ENCODE measurements around the gene PHC1.
"Not testable (repeated sequence)": the region's sequence is repeated elsewhere in the genome, so short reads cannot be mapped to it uniquely, and the experiment has no call there.

The PHC1 gene

DNA sequence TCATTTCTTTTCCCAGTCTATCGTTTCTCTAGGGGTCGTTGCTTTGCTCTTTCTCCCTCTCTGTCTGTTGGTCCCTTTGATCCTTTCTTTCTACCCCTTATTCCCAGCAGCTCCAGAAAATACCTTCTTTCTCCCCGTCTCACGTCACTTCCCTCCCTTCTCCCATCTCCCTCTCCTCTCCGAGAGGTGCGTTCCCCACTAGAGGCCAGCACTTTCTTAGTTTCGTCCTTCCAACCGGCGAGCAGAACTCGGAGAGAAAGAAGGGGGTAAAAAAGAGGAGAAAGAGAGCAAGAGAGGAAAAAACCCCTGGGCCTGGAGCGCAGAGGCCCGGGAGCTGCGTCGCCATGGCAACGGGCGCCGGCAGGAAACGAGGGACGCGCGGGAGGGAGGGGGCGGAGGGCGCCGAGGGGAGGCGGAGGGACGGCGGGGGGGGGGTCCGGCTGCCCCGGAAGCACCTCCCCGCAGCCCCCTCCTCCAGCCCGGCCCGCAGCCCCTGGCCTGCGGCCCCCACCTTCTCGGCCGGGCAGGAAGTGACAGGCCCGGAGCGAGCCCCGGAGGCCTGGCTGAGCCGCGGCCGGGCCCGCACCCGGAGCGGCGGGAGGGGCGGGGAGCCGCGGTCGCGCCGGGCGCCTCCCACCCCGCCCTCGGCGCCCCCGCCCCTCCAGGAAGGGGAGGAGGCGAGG, at the start of gene PHC1:
PHC1 (plus strand) TSS at position 477 of the 683 bp plus-strand sequence. CDS start 3,169 bp downstream, outside the sequence.
- DNase-seq, result peak; percentile 82

DNA sequence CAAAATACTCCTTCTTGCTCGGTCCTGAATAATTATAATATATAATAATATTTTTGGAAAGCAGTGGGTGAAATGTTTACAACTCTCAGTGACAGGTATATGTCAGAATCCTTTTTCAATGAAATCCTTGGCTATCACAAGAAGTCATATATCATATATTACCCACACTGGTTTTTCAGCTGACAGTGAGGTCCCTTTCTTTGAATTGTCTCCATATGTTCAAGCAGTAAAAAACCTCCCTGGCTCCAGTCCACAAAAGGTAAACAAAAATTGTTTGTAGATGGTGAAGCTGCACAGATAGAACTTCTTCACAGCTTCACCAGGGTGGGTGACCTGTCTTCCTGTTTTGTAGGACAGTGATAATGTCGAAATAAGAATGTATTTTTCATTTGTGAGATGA, 47.9 kb upstream of the PHC1 start:
- DNase-seq, result no peak

DNA sequence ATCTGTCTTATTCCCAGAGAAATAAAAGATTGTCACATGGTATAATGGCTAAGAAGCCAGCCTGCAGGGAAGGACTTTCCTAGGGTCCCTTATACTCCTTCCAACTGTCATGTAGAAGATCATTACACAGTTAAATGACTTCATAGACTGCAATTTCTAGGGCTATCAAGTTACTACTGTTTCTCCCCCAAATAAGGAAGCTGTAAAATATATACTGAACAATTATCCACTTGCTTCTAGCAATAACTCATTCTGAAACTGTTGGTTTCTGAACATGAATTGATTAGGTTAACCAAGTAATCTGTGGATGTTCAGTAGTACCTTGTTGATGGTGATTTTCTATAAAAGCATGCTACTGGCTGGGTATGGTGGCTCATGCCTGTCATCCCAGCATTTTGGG, 47.3 kb upstream of the PHC1 start:
- DNase-seq, result no peak

DNA sequence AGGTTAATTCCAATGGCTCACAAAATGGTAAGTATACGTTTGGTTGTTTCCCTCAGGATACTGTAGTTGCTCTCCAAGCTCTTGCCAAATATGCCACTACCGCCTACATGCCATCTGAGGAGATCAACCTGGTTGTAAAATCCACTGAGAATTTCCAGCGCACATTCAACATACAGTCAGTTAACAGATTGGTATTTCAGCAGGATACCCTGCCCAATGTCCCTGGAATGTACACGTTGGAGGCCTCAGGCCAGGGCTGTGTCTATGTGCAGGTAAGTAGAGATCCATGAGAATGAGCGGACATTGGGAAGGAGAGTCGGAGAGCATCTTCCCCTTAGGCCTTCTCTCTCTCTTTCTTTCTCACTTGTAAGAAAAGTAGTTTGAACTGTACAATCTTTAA, 46.5 kb upstream of the PHC1 start:
- DNase-seq, result no peak

DNA sequence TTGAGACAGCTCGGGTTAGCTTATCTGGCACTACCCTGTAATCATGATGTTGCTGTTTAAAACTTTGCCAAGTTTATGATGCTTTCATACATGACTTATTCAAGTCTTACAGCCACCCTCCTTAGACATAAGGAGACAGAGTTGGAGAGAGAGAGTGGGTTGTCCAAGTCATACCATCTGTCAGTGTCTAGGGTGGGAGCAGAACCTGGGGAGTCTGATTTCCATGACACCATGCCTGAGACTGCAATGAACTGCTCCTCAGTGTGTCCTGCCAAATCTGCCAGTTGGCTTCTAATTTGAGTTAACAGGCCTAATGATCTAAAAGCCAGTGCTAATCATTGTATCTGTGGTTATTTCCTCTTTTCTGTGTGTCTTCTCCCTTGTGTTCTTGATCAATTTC, 43.7 kb upstream of the PHC1 start:
- DNase-seq, result no peak

DNA sequence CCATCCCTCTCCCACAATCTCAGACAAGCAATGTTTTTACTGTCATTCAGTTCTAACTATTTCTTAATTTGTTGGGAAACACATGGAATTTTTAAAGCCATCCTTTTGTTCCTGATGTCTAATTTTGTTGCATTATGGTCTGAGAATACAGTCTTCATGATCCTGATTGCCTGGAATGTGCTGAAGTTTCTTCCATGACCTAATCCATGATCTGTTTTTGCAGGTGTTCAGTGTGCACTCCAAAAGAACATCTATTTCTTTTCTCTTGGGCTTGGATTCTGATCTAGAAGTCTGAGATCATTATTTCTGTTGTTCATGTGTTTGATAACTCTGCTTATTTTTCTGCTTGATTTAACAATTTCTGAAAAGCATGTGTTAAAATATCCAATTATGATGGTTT, 43.2 kb upstream of the PHC1 start:
- no peak for DNase-seq

DNA sequence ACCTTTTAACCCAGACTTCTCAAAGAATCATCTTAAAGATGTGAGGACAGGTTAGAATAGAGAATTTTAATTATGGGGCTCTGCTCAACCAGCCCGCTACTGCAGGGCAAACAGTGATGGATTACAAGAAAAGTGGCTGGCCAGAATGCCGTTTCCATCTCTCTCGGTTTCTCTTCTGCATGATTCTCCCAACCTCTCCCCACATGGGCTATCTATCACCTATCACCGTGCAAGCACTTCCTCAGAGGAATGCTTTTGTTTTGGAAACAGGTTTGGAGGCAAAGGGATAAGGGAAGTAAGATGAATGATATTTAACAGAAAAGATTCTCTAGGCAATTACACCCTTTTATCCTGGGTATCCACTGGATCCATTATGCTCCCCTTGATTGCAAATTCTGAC, 37.4 kb upstream of the PHC1 start:
- DNase-seq, result no peak

DNA sequence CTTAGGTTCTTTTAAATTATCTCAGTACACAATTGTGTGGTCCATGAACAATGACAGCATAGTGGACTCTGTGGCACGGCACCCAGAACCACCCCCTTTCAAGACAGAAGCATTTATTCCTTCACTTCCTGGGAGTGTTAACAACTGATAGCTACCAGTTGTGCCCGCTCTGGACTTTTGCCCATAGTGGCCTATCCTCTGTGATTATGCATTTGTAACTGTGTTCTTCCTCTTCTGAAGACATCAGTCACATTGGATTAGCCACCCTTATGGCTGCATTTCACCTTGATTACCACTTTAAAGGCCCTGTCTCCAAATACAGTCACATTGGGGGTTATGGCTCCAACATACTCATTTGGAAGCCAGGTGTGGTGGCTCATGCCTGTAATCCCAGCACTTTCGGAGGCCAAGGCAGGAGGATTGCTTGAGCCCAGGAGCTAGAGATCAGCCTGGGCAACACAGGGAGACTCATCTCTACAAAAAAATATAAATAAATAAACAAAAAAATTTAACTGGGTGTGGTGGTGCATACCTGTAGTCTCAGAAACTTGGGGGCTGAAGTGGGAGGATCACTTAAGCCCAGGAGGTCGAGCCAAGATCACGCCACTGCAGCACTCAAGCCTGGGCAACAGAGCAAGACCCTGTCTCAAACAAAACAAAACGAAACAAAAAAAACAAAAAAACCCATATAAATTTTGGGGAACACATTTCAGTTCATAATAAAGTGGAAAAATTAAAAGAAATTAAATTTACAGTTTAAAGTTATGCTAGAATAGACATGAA, 27.6 kb upstream of the PHC1 start:
- no peak for DNase-seq

DNA sequence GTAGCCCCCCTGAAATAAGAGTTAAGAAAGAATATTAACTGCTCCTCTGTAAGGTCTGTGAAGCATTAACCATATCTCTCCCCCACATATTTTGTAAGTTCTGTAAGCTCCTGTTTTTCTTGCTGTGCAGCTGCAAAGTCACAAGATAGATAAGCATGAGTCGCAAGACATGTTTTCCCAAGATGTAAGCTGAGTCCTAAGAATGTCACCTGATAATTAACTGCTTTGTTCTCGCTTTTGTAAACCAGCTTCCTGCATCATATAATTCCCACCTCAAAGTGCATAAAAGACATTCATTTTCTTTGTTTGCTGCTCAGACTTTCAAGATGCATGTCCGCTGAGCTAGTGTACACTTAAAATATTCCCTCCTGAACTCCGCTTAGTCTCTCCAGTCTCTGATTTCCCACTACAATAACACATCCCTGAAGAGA, 27.0 kb upstream of the PHC1 start:
- no peak for DNase-seq

DNA sequence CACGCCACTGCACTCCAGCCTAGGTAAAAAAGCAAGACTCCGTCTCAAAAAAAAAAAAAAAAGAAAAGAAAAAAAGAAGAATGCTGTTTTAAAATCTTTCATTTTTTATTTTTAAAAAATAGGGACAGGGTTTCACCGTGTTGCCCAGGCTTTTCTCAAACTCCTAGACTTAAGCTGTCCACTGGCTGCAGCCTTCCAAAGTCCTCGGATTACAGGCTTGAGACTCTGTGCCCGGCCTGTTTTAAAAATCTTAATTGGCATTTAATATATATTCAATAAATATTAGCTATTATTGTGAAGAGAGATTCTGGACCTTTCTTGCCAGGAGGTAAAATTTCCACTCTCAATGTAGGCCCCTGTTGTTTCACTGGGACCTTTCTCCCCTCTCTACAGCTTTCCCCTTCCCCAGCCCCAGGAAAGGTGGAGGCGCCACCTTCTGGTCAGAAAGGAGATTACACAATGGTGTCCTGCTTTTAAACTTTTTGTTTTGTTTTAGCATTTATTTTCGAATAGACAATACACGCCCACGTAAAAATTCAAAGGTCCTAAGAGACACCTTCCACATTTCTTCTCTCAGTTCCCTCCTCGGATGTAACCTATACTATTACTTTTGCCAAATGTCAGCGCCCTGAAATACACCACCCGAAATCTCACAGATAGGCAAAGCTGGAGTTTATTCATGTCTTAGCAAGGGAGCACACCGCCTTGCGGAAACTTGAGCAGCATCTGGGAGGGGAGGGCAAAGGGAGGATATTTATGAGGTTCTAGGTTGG, 23.8 kb upstream of the PHC1 start:
- DNase-seq, result peak; percentile 71

DNA sequence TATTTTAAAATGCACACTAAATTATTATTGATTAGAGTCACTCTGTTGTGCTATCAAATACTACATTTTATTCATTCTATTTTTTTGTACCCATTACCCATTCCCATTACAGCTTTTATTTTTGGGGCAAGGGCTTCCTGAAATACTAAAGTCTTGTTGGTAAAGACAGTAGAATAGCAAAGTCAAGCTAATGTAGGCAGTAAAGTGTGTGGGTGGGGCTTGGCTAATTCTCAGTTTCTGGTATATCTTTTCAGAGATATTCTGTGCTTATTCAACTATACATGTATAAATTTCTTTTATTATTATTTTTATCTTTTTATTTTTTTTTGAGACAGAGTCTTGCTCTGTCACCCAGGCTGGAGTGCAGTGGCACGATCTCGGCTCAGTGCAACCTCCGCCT, 22.3 kb upstream of the PHC1 start:
- DNase-seq, result no peak

DNA sequence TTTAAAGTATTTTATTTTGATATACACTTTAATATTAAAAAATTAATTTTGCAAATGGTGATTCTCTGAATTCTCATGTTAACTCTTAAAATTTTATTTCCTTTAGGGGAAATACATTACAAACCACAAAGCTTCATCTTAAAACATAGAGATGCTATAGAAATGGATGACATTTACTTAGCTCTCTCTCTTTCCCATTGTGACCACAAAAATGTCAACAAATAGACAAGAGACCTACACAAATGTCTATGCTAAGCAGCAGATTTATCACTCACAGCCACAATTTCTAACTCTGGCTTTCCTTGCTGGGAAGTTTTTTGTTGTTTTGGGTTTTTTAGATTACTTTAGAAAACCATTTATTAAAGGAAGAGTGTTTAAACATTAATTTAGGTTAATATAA, 19.9 kb upstream of the PHC1 start:
- no peak for DNase-seq

DNA sequence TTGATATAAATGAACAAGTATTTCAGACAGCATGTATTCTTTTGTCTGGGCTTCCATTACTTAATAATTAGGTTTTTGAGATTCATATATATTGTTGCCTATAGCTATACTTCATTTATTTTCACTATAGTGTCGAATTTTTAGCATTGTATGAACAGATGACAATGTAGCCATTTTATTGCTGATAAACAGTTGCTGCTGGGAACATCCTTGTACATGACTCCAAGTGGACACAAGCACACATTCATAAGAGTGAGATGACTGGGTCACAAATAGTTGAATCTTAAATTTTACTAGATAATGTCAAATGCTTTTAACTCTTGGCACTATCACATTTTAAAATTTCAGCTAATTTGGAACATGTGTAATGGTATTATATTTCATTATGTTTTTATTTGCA, 19.3 kb upstream of the PHC1 start:
- no peak for DNase-seq

DNA sequence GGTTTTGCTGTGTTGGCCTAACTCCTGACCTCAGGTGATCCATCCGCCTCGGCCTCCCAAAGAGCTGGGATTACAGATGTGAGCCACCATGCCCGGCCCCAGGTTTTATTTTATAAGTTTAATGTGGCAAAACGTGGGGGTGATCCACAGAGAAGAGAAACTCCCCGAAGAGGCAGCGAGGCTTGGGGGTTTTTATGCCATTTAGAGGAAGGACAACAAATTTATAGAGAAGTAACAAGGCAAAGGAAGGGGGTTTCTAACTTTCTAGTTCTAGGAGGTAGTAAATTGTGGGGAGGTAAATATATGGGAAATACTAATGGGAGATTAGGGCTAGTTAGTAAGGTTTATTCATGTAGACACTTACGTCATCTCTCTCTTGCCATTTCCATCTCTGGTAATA, 17.2 kb upstream of the PHC1 start:
- no peak for DNase-seq

DNA sequence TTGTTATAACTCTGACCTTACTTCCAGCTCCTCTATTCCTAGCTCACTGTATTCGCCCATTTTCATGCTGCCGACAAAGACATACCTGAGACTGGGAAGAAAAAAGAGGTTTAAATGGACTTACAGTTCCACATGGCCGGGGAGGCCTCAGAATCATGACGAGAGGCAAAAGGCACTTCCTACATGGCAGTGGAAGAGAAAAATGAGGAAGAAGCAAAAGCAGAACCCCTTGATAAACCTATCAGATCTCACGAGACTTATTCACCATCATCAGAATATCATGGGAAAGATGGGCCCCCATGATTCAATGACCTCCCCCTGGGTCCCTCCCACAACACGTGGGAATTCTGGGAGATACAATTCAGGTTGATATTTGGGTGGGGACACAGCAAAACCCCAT, 14.5 kb upstream of the PHC1 start:
- no peak for DNase-seq

DNA sequence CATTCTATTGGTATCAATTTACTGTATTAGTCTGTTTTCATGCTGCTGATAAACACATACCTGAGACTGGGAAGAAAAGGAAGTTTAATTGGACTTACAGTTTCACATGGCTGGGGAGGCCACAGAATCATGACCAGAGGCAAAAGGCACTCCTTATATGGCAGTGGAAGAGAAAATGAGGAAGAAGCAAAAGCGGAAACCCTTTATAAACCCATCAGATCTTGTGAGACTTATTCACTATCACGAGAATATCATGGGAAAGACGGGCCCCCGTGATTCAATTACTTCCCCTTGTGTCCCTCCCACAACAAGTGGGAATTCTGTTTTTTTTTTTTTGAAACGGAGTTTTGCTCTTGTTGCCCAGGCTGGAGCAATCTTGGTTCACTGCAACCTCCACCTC, 11.6 kb upstream of the PHC1 start:
- DNase-seq, result not testable (repeated sequence)

DNA sequence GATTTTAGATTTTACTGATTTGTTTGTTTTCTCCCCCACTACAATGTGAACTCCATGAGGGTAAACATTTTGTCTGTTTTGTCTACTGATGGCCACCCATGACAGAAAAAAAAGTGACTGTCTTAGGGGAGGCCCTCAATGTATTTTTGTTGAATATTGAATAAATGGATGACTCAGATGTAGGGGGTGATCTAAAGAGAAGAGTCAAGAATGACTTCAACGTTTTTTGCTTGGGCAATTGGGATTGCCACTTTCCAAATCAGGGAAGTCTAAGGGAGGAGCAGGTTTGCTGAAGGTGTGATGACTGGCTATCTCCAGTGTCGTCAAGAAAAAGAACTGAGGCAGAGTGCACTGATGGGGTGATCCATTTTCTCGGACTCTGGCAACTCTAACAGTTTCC, 10.7 kb upstream of the PHC1 start:
- no peak for DNase-seq

DNA sequence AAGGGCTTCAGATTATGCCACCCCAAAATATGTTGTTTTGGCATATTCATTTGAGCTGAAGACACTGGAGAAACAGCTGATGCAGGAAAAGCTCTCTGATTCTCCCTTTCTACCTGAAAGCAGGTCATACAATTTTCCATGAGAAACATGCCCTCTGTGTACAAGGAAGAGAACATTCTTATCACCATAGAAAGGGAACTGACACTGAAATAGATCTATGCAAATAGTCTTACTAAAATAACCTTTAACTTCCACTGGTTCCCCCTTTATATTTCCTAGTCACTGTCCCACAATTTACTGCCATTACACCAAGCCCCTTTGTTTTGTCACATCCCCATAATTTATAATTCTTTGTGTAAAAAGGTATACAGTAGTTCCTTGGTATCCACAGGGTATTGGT, 9.6 kb upstream of the PHC1 start:
- DNase-seq, result no peak

DNA sequence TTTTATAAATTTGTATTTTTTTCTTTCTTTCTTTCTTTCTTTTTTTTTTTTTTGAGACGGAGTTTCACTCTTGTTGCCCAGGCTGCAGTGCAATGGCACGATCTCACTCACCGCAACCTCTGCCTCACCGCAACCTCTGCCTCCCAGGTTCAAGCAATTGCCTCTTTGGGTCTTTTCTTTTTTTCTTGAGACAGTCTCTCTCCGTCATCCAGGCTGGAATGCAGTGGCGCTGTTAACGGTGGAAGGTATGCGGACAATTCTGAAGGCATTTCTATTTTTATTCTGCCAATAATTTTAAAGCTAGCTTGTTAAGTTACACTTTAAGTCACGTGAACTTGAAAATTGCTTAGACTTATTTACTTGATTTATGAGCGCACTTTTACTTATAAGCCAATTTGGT, 8.8 kb upstream of the PHC1 start:
- DNase-seq, result no peak

DNA sequence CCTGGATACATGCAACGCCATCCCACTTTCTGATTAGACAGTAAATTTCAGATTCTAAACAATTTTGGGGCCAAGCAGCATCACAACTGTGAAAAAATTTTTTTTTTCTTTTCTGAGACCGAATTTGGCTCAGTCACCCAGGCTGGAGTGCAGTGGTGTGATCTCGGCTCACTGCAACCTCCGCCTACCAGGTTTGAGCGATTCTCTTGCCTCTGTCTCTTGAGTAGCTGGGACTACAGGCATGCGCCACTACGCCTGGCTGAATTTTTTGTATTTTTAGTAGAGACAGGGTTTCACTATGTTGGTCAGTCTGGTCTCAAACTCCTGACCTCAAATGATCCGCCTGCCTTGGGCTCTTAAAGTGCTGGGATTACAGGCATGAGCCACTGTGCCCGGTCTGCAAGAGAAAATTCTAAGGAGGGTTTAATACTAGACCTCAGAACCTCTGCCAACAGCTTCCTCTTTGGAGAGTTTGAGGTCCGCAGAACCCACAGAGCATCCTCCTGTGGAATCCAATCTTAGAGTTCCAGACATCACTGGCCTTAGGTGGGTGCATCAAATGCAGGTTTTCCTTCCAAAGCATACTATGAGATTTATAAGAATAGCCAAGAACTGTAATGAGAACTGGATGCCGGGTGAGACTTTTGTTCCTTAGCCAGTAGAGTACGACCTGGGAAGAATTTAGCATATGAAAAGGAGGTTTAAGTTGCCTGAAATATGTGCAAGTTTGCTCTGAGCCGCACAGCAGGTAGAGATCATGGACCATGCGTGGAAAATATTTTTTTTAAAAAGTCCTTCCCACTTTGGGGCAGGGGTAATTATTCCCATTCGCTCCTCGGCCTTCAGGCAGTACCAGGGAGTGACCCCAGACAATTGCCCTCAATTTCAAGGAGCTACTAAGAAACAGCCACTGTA, 7.8 kb upstream of the PHC1 start:
- no peak for DNase-seq

DNA sequence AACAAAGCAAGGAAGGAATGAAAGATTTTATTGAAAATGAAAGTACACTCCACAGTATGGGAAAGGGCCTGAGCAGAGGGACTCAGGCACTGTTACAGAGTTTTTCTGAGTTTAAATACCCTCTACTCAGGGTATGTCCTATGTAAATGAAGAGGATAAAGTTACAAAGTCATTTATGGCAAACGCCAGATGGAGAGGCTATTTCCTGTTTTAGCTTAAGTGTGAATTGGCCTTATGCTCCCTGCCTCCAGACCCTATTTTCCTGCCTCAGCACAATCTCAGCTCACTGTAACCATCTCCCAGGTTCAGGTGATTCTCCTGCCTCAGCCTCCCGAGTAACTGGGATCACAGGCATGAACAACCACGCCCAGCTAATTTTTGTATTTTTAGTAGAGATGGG, 6.8 kb upstream of the PHC1 start:
- DNase-seq, result no peak

DNA sequence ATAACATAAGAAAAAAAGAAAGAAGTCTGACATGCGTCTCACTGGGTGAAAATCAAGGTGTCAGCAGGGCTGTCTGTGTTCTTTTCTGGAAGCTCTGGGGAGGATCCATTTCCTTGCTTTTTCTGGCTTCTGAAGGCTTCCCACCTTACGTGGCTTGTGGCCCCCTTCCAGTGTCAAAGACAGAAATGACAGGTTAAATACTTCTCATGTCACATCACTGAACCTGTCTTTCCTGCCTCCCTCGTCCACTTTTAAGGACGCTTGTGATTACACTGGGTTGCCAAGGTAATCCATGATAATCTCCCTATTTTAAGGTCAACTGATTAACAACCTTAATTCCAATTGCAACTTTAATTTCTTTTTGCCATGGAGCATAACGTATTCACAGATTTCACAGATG, 4.6 kb upstream of the PHC1 start:
- DNase-seq, result no peak
